CD4-positive, alpha-beta T cell (primary cell): ENCODE data around the gene SPINT4. TPM values are rescaled to one million over a fixed set of nuclear protein-coding genes. Genes with fewer than 3 reads are reported as not detected.

Experiments
- ATAC-seq: fragments of 200-7000 bp; cut with Tn5 transposase; one replicate; pipeline ENCODE4 v1.10.0; 2022; ENCODE audit warnings: mild to moderate bottlenecking; ENCODE audit not compliant: poor library complexity
- CTCF ChIA-PET: fragments of 350-600 bp; sonication (Branson Sonifier 250); formaldehyde crosslinking; loops from one replicate; lab custom pipeline; 2021; ENCODE audit warnings: antibody characterized with exemption, inconsistent platforms; lab: Charles Lee
- POLR2A ChIA-PET: fragments of 350-600 bp; sonication (Branson Sonifier 250); formaldehyde crosslinking; loops from one replicate; lab custom pipeline; 2021; ENCODE audit warnings: antibody characterized with exemption, inconsistent platforms; lab: Charles Lee
- DNase-seq, 14 experiments: peaks; one replicate each; pipeline ENCODE4 v3.0.0-alpha.2; 2013 to 2020; ENCODE audit warnings: mixed read lengths in 2 of 14
- H3K27ac ChIP-seq, 2 donors: one replicate each; pipeline versions ENCODE4 v1.5.1 to v1.7.0; 2013; ENCODE audit warnings: low read length in 2 of 2, low read depth in 1 of 2, mild to moderate bottlenecking in 1 of 2
- H3K27me3 ChIP-seq, 2 experiments: 1 replicate in 1 of 2; 2 replicates in 1 of 2; pipeline versions ENCODE4 v1.6.1 to v1.7.0; 2013; ENCODE audit warnings: low read length in 2 of 2, control low read depth in 1 of 2, mild to moderate bottlenecking in 1 of 2, moderate library complexity in 1 of 2; ENCODE audit not compliant: insufficient read depth in 2 of 2, control insufficient read depth in 1 of 2
- H3K36me3 ChIP-seq: one replicate; pipeline ENCODE4 v1.6.1; 2013; ENCODE audit warnings: low read length, control low read depth; ENCODE audit not compliant: insufficient read depth
- H3K4me1 ChIP-seq: one replicate; pipeline ENCODE4 v1.6.1; 2013; ENCODE audit warnings: low read length, control low read depth; ENCODE audit not compliant: insufficient read depth
- H3K4me3 ChIP-seq: one replicate; pipeline ENCODE4 v1.5.1; 2013; ENCODE audit warnings: mild to moderate bottlenecking, low read length, moderate library complexity
- H3K9me3 ChIP-seq, 2 experiments: 1 replicate in 1 of 2; 2 replicates in 1 of 2; pipeline versions ENCODE4 v1.6.1 to v1.7.0; 2013; ENCODE audit warnings: low read length in 2 of 2, mild to moderate bottlenecking in 2 of 2, control low read depth in 1 of 2, moderate library complexity in 1 of 2; ENCODE audit not compliant: control insufficient read depth in 1 of 2, insufficient read depth in 1 of 2
- H3K27ac Mint-ChIP-seq: one replicate; pipeline ENCODE4 v1.8.0; 2020; ENCODE audit warnings: mixed read lengths
- H3K27me3 Mint-ChIP-seq: one replicate; pipeline ENCODE4 v1.8.0; 2021; ENCODE audit warnings: mixed read lengths
- H3K36me3 Mint-ChIP-seq: one replicate; pipeline ENCODE4 v1.8.0; 2021; ENCODE audit warnings: low read depth, mixed read lengths
- H3K4me1 Mint-ChIP-seq: one replicate; pipeline ENCODE4 v1.8.0; 2021; ENCODE audit warnings: low read depth, mixed read lengths
- H3K4me3 Mint-ChIP-seq: one replicate; pipeline ENCODE4 v1.8.0; 2020; ENCODE audit warnings: mild to moderate bottlenecking, mixed read lengths
- H3K9me3 Mint-ChIP-seq: one replicate; pipeline ENCODE4 v1.8.0; 2020; ENCODE audit warnings: mixed read lengths
- intact Hi-C, 2 experiments: fragments of 100-400 bp; cut with DNase I in 1 of 2; cut with micrococcal nuclease in 1 of 2; formaldehyde crosslinking; loops; one replicate each; pipeline versions ENCODE4 v1.15.1 to v1.9.0; 2023 to 2025; cut with DNase I, micrococcal nuclease
- total RNA-seq, 174 experiments: library from RNA in 2 of 174; stranded (reverse) in 2 of 174; gene quantifications; one replicate each; pipeline ENCODE4 v1.2.3 and lab custom pipeline; 2021 to 2026
- TF ChIP-seq, protein P1 (sequence below): fragments of 200-600 bp; IDR thresholded peaks from one replicate; pipeline ENCODE4 v1.8.0; 2022; ENCODE audit warnings: antibody characterized with exemption, mild to moderate bottlenecking

Gene SPINT4
- total RNA-seq, 2 experiments from 2014 or later, result not detected

GRCh38 chr20:45725134-45725533 is 3.0 kb downstream of the SPINT4 start:
- Mint-ChIP-seq H3K27me3 (peaks cover 38% of the 10 kb centered on the region), H3K27ac (no peak overlapping the region), H3K9me3 (no peaks in the 10 kb centered on the region), H3K36me3 (no peaks in the 10 kb centered on the region), H3K4me1 (no peaks in the 10 kb centered on the region), H3K4me3 (no peak overlapping the region)
- CTCF ChIA-PET, result no interaction called here
- Histone ChIP-seq H3K36me3 (no peaks in the 10 kb centered on the region), H3K4me3 (no peak overlapping the region), H3K4me1 (no peaks in the 10 kb centered on the region), H3K9me3 (no peaks in the 10 kb centered on the region), H3K27ac (no peak overlapping the region), H3K27me3 (peaks cover 0 to 7% of the 10 kb centered on the region in 2 experiments)
- POLR2A ChIA-PET, result no interaction called here
- DNase-seq (no peak), ATAC-seq (no peak)
- intact Hi-C loops, result no loop called here
- TF ChIP-seq, protein P1, sequence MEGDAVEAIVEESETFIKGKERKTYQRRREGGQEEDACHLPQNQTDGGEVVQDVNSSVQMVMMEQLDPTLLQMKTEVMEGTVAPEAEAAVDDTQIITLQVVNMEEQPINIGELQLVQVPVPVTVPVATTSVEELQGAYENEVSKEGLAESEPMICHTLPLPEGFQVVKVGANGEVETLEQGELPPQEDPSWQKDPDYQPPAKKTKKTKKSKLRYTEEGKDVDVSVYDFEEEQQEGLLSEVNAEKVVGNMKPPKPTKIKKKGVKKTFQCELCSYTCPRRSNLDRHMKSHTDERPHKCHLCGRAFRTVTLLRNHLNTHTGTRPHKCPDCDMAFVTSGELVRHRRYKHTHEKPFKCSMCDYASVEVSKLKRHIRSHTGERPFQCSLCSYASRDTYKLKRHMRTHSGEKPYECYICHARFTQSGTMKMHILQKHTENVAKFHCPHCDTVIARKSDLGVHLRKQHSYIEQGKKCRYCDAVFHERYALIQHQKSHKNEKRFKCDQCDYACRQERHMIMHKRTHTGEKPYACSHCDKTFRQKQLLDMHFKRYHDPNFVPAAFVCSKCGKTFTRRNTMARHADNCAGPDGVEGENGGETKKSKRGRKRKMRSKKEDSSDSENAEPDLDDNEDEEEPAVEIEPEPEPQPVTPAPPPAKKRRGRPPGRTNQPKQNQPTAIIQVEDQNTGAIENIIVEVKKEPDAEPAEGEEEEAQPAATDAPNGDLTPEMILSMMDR, result no peak

GRCh38 chr20:45727044-45727443 is 4.9 kb downstream of the SPINT4 start:
- Mint-ChIP-seq H3K27me3 (peaks cover 40% of the 10 kb centered on the region), H3K4me3 (no peak overlapping the region), H3K36me3 (peaks cover 3% of the 10 kb centered on the region), H3K9me3 (peaks cover 3% of the 10 kb centered on the region), H3K4me1 (no peaks in the 10 kb centered on the region), H3K27ac (no peak overlapping the region)
- H3K27ac ChIP-seq, result no peak overlapping the region
- H3K27me3 ChIP-seq, result peaks cover 0 to 7% of the 10 kb centered on the region in 2 experiments
- H3K4me3 ChIP-seq, result no peak overlapping the region
- DNase-seq (no peak), ATAC-seq (no peak)
- peaks cover 8 to 10% of the 10 kb centered on the region in 2 experiments for H3K9me3 ChIP-seq
- no peaks in the 10 kb centered on the region for H3K4me1 ChIP-seq
- TF ChIP-seq, protein P1, result no peak
- no peaks in the 10 kb centered on the region for H3K36me3 ChIP-seq
- CTCF ChIA-PET, result no interaction called here
- intact Hi-C loops, result no loop called here
- POLR2A ChIA-PET, result no interaction called here

DNA sequence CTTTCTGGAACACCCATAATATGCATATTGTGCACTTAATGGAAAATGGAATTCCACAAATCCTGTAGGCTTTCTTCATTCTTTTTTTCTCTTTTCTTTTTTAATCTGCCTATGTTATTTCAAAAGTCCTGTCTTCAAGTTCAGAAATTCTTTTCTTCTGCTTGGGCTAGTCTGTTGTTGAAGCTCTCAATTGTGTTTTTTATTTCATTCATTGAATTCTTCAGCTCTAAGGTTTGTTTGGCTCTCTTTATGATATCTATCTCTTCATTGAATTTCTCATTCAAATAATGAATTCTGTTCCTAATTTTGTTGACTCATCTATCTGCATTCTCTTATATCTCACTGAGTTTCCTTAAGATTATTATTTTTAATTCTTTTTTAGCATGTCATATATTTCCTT is 10.1 kb downstream of the SPINT4 start:
- Mint-ChIP-seq H3K27ac (no peak overlapping the region), H3K9me3 (peaks cover 11% of the 10 kb centered on the region)

More for the DNA sequence above, 10.1 kb downstream of the SPINT4 start:
- Mint-ChIP-seq H3K4me1 (no peaks in the 10 kb centered on the region), H3K4me3 (no peak overlapping the region), H3K36me3 (peaks cover 3% of the 10 kb centered on the region), H3K27me3 (peaks cover 30% of the 10 kb centered on the region)
- no peak overlapping the region for H3K27ac ChIP-seq
- DNase-seq, result no peak
- H3K36me3 ChIP-seq, result no peaks in the 10 kb centered on the region
- peaks cover 20 to 25% of the 10 kb centered on the region in 2 experiments for H3K9me3 ChIP-seq
- H3K4me3 ChIP-seq, result no peak overlapping the region
- POLR2A ChIA-PET, result no interaction called here
- no peak for ATAC-seq
- H3K4me1 ChIP-seq, result no peaks in the 10 kb centered on the region
- intact Hi-C loops, result no loop called here
- H3K27me3 ChIP-seq, result no peaks in the 10 kb centered on the region
- CTCF ChIA-PET, result no interaction called here
- TF ChIP-seq, protein P1, result no peak
